ENCODE results near the gene WRAP73. TPM values are rescaled to one million over a fixed set of nuclear protein-coding genes. Genes with fewer than 3 reads are reported as not detected.
A peak's percentile ranks its signal among the peaks of the same experiment; 100 is the strongest.

Gene WRAP73
- total and polyA plus RNA-seq, 2 experiments from 2014 or later = 16.9 to 20.2 TPM

- Histone ChIP-seq H3F3A (ENCODE audit: insufficient read depth) (no peaks in the 10 kb centered on the region), H3K27ac (no peak overlapping the region), H3K36me3 (ENCODE audit: low read depth) (0 out of 2 replicates have a peak, but pooled peaks cover 4% of the 10 kb centered on the region), H3K79me2 (ENCODE audit: insufficient read depth) (peaks cover 25% of the 10 kb centered on the region), H3K9me2 (ENCODE audit: insufficient read depth) (no peaks in the 10 kb centered on the region), H3K4me1 (ENCODE audit: insufficient read depth) (peaks cover 14% of the 10 kb centered on the region; the same call in 1 of the 2 replicates), H3K27me3 (replicated peaks; ENCODE audit: insufficient read depth) (no peaks in the 10 kb centered on the region), H4K20me1 (ENCODE audit: insufficient read depth) (no peaks in the 10 kb centered on the region), H2AFZ (no peak overlapping the region), H3K9ac (peak overlapping the region; percentile 61), H3K4me2 (ENCODE audit: unreplicated experiment) (peak overlapping the region; percentile 75), H3K9me3 (ENCODE audit: low read depth) (no peaks in the 10 kb centered on the region), H3K4me3 (peak overlapping the region; percentile 97)
- in situ Hi-C loops (cut with MboI) = loop anchor here (10.0 kb wide), 1 partner anchor 141 kb away; no protein-coding TSS in a partner anchor
- DNase-seq = peak; percentile 13
- WGBS, 2 experiments (ENCODE audit: low coverage in 1 of 2, low lambda C conversion rate in 2 of 2, missing lambda C conversion rate in 2 of 2) = 52 to 55% methylated on average over 4 of the region's 4 CpGs
- TF ChIP-seq EZH2 (IDR thresholded peaks at IDR 0.05; ENCODE audit: insufficient read depth, poor library complexity, severe bottlenecking) = no peak
- TF ChIP-seq EZH2phosphoT487 (IDR thresholded peaks at IDR 0.05; ENCODE audit: insufficient read depth, low read depth) = no peak
Observed at GRCh38 chr1:3626025-3626424, 23.9 kb downstream of the WRAP73 start.

GRCh38 chr1:3625151-3625907, 24.6 kb downstream of the WRAP73 start:
- TF ChIP-seq EZH2 (IDR thresholded peaks at IDR 0.05; ENCODE audit: insufficient read depth, poor library complexity, severe bottlenecking) (no peak), EZH2phosphoT487 (IDR thresholded peaks at IDR 0.05; ENCODE audit: insufficient read depth, low read depth) (no peak)
- Histone ChIP-seq H3K9me3 (ENCODE audit: low read depth) (no peaks in the 10 kb centered on the region), H3K9me2 (ENCODE audit: insufficient read depth) (no peaks in the 10 kb centered on the region), H3K27me3 (replicated peaks; ENCODE audit: insufficient read depth) (no peaks in the 10 kb centered on the region), H3K4me2 (ENCODE audit: unreplicated experiment) (peak overlapping the region; percentile 75), H3K27ac (no peak overlapping the region), H3K4me3 (peak overlapping the region; percentile 97), H2AFZ (peak overlapping the region; percentile 52; the same call in 1 of the 2 replicates), H3F3A (ENCODE audit: insufficient read depth) (no peaks in the 10 kb centered on the region), H4K20me1 (ENCODE audit: insufficient read depth) (no peaks in the 10 kb centered on the region), H3K36me3 (ENCODE audit: low read depth) (0 out of 2 replicates have a peak, but pooled peaks cover 4% of the 10 kb centered on the region), H3K79me2 (ENCODE audit: insufficient read depth) (peaks cover 25% of the 10 kb centered on the region), H3K9ac (peak overlapping the region; percentile 61), H3K4me1 (ENCODE audit: insufficient read depth) (peaks cover 14% of the 10 kb centered on the region; the same call in 1 of the 2 replicates)
- peak; percentile 70 for DNase-seq
- WGBS, 2 experiments (ENCODE audit: low coverage in 1 of 2, low lambda C conversion rate in 2 of 2, missing lambda C conversion rate in 2 of 2) = 1 to 2% methylated on average over 26 to 39 of the region's 71 CpGs
- in situ Hi-C loops (cut with MboI) = loop anchor here (10.0 kb wide), 1 partner anchor 141 kb away; no protein-coding TSS in a partner anchor

- peak within 1 kb of the TSS; percentile 81 for H3K4me2 ChIP-seq (ENCODE audit: unreplicated experiment)
- H3K79me2 ChIP-seq (ENCODE audit: insufficient read depth) = peaks cover 25% of the 10 kb centered on the region
- DNase-seq = peak; percentile 99
- in situ Hi-C loops (cut with MboI) = loop anchor here (10.0 kb wide), 1 partner anchor 140 kb away; no protein-coding TSS in a partner anchor
- H3K9me3 ChIP-seq (ENCODE audit: low read depth) = no peaks in the 10 kb centered on the region
- H4K20me1 ChIP-seq (ENCODE audit: insufficient read depth) = no peaks in the 10 kb centered on the region
- WGBS, 2 experiments (ENCODE audit: low coverage in 1 of 2, low lambda C conversion rate in 2 of 2, missing lambda C conversion rate in 2 of 2) = 1 to 2% methylated on average over 67 to 93 of the region's 108 CpGs
- peak within 1 kb of the TSS; percentile 86 for H3K9ac ChIP-seq
- H3K36me3 ChIP-seq (ENCODE audit: low read depth) = 0 out of 2 replicates have a peak, but pooled peaks cover 4% of the 10 kb centered on the region
- no peaks in the 10 kb centered on the region for H3K27me3 ChIP-seq (replicated peaks; ENCODE audit: insufficient read depth)
- peak within 1 kb of the TSS; percentile 97 for H3K4me3 ChIP-seq
- H3K4me1 ChIP-seq (ENCODE audit: insufficient read depth) = peaks cover 14% of the 10 kb centered on the region; the same call in 1 of the 2 replicates
- H3K27ac ChIP-seq = peak within 1 kb of the TSS; percentile 65
- H3K9me2 ChIP-seq (ENCODE audit: insufficient read depth) = no peaks in the 10 kb centered on the region
- no peaks in the 10 kb centered on the region for H3F3A ChIP-seq (ENCODE audit: insufficient read depth)
- no peak for TF ChIP-seq EZH2 (IDR thresholded peaks at IDR 0.05; ENCODE audit: insufficient read depth, poor library complexity, severe bottlenecking)
- TF ChIP-seq EZH2phosphoT487 (IDR thresholded peaks at IDR 0.05; ENCODE audit: insufficient read depth, low read depth) = no peak
- H2AFZ ChIP-seq = peak within 1 kb of the TSS; percentile 98
Observed at GRCh38 chr1:3624200-3625136, 25.4 kb downstream of the WRAP73 start, which contains the start of gene TPRG1L. TSS of gene TPRG1L (plus strand) at chr1:3625015. CDS start at chr1:3625073, 58 bp downstream.

Data from GM23248 (cell line).